Measurements from ENCODE around the gene DISC1.

GRCh38 chr1:231736464-231736863 lies 109.9 kb downstream of the DISC1 start:
- no peak for TF ChIP-seq CTCF (IDR thresholded peaks at IDR 0.05; ENCODE audit: low read length)
- no peak for TF ChIP-seq EZH2 (IDR thresholded peaks at IDR 0.05; ENCODE audit: borderline replicate concordance, low read length)

Measured in OCI-LY1 (cell line).